CD4-positive, alpha-beta T cell treated with Interleukin-6 for 4 hours (primary cell): Measurements from ENCODE around the gene ARHGAP4.
A peak's percentile ranks its signal among the peaks of the same experiment; 100 is the strongest.

Source experiments
- DNase-seq: peaks from one replicate; pipeline ENCODE4 v3.0.0-alpha.2; 2020; ENCODE audit warnings: mixed read lengths

ARHGAP4 gene

DNA sequence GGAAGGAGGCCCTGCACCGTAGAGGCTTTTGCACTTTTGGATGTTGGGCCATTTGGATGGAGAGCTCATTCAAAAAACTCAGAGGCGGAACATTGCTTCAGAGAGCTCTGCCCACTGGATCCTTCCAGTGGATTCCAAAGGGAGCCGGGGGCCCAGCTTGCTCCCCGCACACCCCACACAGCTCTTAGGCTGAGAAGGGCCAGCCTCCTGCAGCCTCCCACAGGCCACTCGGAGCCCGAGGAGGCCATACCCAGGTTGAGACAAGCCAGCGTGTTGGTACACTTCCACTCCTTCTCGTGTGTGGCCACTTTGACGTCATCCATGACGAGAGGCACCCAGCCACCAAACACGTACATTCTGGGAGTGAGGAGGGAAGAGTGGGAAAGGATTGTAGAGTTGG lies 35.2 kb upstream of the ARHGAP4 start:
- no peak for DNase-seq

DNA sequence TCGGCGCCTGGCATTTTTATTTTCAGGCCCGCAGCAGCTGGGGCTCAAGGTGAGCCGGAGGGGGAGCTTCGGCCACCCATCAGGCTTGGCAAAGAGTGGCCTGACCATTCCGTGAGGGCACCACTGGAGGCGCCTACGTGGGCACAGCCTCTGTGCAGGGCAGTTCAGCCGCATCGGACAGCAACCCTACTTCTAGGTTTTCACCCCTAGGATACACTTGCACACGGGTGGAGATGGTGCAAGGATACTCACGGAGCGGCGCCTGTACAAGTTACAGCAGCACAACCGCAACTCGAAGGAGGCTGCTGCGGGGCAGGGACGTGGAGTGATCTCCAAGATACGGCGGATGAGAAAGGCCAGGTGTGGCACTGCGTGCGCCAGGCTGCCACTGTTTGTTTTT lies 34.7 kb upstream of the ARHGAP4 start:
- DNase-seq = peak; percentile 1

DNA sequence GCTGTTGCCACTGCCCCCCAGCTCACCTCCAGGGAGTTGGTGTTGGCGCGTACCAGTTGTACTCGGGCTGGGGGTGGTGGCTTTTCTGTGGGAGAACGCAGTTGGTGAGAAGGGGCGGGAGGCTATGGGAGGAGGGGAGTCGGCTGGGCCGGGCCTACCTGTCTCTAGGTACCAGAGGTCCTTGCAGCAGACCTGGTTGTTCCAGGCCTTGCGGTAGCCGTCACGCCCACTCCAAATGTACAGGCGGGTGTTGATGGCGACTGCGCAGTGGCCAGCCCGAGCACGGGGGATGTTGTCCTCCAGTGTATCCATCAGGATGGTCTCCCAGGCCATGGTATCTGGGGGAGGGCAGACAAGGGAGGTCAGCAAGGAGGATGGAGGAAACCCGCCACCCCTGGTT lies 34.0 kb upstream of the ARHGAP4 start:
- DNase-seq = no peak

- DNase-seq = no peak
Observed at GRCh38 chrX:153959649-153960048, 33.6 kb upstream of the ARHGAP4 start.

DNA sequence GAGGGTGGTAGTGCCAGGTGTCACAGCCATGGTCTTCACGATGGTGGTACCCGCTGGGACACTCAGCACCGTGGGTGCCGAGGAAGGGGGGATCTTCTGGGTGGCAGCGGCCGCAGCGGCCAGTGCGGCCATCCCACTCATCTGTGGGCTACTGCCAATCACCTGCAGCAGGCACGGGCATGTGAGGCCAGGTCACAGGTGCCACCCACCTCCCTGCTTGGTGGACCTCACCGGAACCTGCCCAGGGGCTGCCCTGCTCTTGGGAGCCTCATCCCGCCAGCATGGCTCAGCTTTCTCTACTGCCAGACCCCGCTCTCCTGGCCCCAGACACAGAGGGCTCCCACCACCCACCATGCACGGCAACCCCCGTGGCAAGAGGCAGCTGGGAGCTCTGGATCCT lies 32.5 kb upstream of the ARHGAP4 start:
- no peak for DNase-seq

- peak; percentile 1 for DNase-seq
Observed at GRCh38 chrX:153957224-153957623, 31.2 kb upstream of the ARHGAP4 start.

DNA sequence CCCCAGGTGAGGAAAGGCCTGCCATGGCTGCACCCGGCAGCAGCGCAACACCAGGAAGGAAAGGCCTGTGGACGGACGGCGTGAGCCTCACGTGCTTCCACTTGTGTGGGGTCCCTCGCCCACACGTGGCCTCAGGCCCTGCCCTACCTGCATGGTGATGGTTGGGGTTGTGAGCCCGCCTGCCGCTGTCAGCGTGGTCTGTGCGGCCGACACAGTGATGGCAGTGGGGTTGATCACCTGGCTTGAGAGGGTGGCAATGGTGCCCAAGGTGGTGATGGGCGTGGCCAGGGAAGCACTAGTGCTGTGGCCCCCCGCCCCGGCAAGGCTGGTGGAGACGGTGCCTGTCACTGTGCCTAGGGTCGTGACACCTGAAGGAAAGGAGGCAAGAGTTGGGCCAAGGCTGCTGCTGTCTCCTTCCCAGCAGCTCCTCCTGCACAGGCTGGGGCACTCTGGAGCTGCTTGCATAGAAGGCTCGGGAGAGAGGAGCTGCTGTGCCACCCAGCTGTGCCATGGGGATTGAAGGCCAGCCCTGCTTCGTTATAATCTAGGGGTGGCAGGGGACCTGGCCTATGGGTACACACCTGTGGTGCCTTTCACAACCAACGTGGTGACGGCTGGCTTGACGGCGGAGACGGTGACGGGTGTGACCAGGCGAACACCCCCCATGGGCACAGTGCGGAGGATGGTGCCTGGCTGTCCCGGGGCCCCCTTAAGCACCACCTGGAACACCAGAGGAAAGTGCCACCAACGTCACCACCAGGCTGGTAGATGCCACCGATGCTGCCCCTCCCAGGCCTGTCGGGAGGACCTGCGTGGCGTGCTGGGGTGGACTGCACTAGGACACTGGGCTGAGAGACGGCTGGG lies 30.2 kb upstream of the ARHGAP4 start:
- DNase-seq = peak; percentile 1

DNA sequence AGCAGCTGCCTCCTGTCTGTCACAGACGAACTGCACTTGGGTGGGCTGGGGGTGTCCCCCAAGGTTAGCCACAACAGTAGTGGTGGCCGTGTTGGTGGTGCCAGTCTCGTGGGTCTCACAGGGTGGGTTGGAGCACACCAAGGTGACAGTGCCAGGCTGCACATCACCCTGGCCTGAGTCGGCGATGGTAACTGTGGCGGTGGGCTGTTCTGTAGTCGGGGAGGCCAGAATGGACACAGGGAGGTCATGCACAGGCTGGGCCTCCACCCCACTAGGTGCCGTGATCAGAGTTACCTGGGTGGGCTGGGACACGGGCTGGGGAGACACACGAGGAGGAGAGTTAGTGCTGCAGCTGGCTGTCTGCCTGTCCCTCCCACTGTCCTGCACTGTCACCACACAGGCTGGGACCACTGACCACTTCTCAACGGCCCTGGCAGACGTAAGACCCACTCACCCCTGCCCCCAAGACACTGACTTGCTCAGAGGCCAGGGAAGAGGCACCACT lies 29.2 kb upstream of the ARHGAP4 start:
- DNase-seq = no peak

GRCh38 chrX:153954558-153955227 lies 28.6 kb upstream of the ARHGAP4 start:
- DNase-seq = no peak

DNA sequence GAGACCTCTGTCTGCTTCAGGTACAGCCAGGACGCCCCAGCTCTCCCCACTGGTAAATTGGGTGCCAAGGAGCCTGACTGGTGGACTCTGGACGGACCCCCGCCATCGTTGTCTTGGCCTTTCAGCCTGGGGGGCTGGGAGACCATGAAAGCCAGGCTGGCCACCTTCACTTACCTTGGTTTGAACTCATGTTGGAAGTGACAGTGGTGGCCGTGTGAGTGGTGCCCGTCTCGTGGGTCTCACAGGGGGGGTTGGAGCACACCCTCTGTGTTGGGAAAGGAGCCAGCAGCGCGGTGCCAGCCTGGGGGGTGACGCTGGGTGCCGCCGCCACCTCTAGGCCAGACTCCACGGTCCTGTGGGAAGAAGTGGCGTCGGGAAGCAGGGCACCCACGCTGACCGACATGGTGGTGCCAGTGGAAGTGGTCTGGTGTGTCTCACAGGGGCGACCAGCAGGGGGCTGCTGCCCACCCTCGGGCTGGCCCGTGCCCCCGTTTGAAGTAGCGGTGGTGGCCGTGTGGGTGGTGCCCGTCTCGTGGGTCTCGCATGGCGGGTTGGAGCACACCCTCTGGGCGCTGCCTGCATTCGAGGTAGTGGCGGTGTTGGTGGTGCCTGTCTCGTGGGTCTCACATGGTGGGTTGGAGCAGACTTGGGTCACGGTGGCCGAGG lies 28.0 kb upstream of the ARHGAP4 start:
- no peak for DNase-seq

GRCh38 chrX:153953342-153953830 lies 27.3 kb upstream of the ARHGAP4 start:
- peak; percentile 79 for DNase-seq

DNA sequence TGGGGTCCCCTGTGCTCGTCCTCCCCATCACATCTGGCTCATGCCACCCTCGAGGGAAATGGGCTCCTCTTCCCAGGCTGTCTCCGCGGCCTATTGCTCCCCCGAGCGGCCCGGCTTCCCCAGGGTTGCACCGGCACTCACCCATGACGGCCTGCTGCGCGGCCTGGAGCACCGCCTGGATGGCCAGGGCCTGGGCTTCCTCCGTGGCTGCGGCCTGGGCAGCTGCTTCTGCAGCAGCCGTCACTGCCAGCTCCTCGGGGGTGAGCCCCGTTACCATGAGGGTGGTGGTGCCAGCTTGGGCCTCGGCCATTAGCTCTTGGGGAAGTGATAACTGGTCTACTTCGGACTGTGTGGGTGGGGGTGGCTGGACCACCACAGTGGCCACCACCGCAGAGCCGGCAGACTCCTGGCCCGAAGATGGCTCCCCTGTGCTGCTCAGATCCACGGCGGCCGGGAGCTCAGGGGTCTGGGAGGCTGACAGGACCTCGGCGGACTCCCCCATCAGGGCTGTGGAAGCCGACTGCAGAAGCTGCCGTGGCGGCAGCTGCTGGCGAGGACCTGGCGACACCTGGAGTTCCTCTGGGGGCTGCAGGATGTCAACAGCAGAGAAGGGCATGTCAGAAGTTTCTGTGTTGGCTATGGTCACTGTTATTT lies 26.4 kb upstream of the ARHGAP4 start:
- no peak for DNase-seq

GRCh38 chrX:153951683-153952372 lies 25.8 kb upstream of the ARHGAP4 start:
- no peak for DNase-seq

- no peak for DNase-seq
Observed at GRCh38 chrX:153950127-153950526, 24.1 kb upstream of the ARHGAP4 start.

DNA sequence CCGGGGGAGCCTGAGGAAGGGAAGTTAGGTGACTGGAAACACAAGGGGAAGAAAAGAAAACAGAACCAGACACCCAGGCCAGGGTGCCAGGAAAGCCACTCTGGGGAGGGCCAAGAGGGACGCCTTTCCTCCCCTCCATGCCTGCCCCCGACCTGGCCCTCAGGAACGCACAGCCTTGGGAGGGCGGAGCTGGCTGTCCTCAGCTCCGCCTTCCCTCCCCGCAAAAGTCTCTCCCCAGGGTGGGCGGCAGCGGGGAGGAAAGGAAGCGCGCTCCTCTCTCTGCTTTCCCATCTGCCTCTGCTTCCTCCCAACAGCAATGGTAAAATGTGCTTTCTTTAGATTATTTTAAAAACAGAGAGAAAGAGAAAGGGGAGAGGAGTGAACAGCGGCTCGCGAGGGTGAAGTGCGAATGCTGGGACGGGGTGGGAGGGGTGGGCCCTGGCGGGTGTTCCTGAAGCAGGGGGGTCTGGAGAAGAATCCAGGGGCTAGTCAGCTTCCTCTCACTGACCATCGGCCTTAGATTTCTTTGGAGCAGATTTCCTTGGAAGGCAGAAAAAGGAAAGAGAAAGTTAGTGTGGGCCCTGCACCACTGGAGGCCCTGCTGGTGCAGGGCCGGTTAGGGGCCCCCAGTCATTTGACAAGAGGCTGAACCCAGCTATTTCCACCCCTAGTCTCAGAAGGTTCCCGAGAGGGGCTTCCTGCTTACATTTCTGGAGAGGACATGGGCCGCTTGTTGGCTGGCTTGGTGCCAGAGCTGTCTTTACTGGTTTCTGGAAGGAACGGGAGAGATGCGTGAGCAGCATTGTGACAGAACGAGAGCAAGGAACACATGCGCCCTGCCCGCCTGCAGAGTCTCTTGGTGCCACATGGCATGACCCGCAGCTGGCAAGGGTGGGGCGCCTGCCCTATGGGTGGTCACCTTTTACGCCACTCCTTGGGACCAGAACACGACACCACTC lies 23.1 kb upstream of the ARHGAP4 start:
- DNase-seq = no peak

GRCh38 chrX:153948002-153948466 lies 22.0 kb upstream of the ARHGAP4 start:
- DNase-seq = no peak

GRCh38 chrX:153947009-153947769 lies 21.1 kb upstream of the ARHGAP4 start:
- peak; percentile 88 for DNase-seq

DNA sequence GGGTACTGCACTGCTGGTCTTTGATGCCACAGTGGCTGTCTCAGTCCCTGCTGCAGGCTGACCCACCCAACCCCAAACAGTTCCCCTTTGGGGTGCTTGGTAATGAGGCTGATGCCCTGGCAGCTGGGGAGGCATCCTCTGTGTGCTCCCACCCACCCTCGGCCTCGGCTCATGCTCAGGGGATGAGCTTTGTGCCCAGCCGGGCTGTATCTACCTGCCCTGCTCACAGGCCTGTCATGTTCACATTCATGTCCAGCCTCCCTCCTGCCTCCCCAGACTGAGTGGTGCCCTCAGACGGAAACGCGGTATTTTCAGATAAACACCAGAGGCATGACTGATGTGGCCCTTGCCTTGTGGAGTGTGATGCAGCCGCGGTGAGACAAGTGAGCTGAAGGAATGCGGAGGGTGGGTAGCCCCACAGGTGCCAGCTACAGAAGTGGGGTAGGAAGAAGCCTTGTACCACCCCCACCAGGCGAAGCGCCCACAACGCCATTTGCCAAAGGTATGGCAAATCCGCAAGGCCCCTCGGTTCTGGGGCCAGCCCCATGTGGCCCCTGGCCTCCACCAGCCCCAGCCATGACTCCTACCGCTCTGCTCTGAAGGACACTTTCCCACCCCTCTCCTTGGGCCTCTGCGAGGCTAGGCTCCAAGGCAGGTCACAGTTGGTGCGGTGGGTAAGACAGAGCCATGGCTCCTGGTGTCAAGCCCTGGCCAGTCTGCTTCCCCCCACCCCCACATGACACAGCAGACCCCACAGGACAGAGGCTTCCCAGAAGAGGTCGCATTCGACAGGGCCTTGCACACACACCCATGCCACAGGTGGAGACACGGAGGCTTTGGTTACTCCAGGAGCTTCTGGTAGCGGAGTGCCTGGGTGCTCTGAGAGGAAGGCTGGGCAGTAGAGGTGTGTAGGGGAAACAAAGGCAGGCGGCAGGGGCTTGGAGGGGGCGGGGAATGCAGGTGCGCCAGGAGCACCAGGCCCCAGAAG lies 20.2 kb upstream of the ARHGAP4 start:
- no peak for DNase-seq

- no peak for DNase-seq
Observed at GRCh38 chrX:153944800-153945150, 18.7 kb upstream of the ARHGAP4 start.
